CD14-positive monocyte (primary cell): ENCODE results near the gene HOXC12. TPM values are rescaled to one million over a fixed set of nuclear protein-coding genes. Genes with fewer than 3 reads are reported as not detected.
A peak's percentile ranks its signal among the peaks of the same experiment; 100 is the strongest.

Experiments
- DNase-seq, 3 donors: peaks; one replicate each; pipeline ENCODE4 v3.0.0-alpha.2; 2011 to 2022
- H2AFZ ChIP-seq: 2 replicates; pipeline ENCODE4 v1.6.0; 2012; ENCODE audit warnings: mild to moderate bottlenecking, low read depth, low read length, inconsistent platforms; ENCODE audit not compliant: insufficient read depth, poor library complexity, severe bottlenecking
- H3K27ac ChIP-seq, 2 donors: 1 replicate in 1 of 2; 2 replicates in 1 of 2; pipeline ENCODE4 v1.5.1; 2012 to 2013; ENCODE audit warnings: low read length in 2 of 2, control low read depth in 1 of 2, inconsistent platforms in 1 of 2, low read depth in 1 of 2, mild to moderate bottlenecking in 1 of 2
- H3K27me3 ChIP-seq, 2 donors: one replicate each; pipeline versions ENCODE4 v1.6.0 to v1.6.1; 2011 to 2013; ENCODE audit warnings: low read length in 2 of 2; ENCODE audit not compliant: control insufficient read depth in 2 of 2, insufficient read depth in 2 of 2
- H3K36me3 ChIP-seq, 2 donors: replicated peaks in 1 of 2; 1 replicate in 1 of 2; 2 replicates in 1 of 2; pipeline versions ENCODE4 v1.5.1 to v1.6.1; 2012 to 2013; ENCODE audit warnings: low read length in 2 of 2, control low read depth in 1 of 2, inconsistent platforms in 1 of 2, mild to moderate bottlenecking in 1 of 2; ENCODE audit not compliant: insufficient read depth in 2 of 2, control insufficient read depth in 1 of 2
- H3K4me1 ChIP-seq, 2 donors: 1 replicate in 1 of 2; 2 replicates in 1 of 2; pipeline versions ENCODE4 v1.5.1 to v1.6.1; 2012 to 2013; ENCODE audit warnings: low read length in 2 of 2, control low read depth in 1 of 2, inconsistent platforms in 1 of 2, mild to moderate bottlenecking in 1 of 2, moderate library complexity in 1 of 2; ENCODE audit not compliant: insufficient read depth in 2 of 2, control insufficient read depth in 1 of 2
- H3K4me2 ChIP-seq: replicated peaks from 2 replicates; pipeline ENCODE3; 2012; ENCODE audit warnings: low read length, moderate library complexity, mild to moderate bottlenecking; ENCODE audit not compliant: poor library complexity, severe bottlenecking; ENCODE audit errors: extremely low read depth
- H3K4me3 ChIP-seq, 3 experiments: fragments of 200-600 bp in 1 of 3; sonication (generic) in 1 of 3; replicated peaks in 1 of 3; 1 replicate in 2 of 3; 2 replicates in 1 of 3; pipeline ENCODE4 v1.5.1; 2011 to 2013; ENCODE audit warnings: low read length in 3 of 3, mild to moderate bottlenecking in 3 of 3, control low read depth in 2 of 3, low read depth in 2 of 3, inconsistent platforms in 1 of 3, moderate library complexity in 1 of 3
- H3K79me2 ChIP-seq: 2 replicates; pipeline ENCODE4 v1.6.0; 2012; ENCODE audit warnings: mild to moderate bottlenecking, control low read depth, inconsistent platforms, low read length, moderate library complexity; ENCODE audit not compliant: insufficient read depth
- H3K9ac ChIP-seq: 2 replicates; pipeline ENCODE4 v1.6.0; 2017; ENCODE audit warnings: low read length, mild to moderate bottlenecking; ENCODE audit not compliant: insufficient read depth, poor library complexity, severe bottlenecking
- H3K9me3 ChIP-seq, 2 donors: replicated peaks in 1 of 2; 1 replicate in 1 of 2; 2 replicates in 1 of 2; pipeline versions ENCODE4 v1.5.1 to v1.6.1; 2012 to 2013; ENCODE audit warnings: low read length in 2 of 2, control low read depth in 1 of 2; ENCODE audit not compliant: control insufficient read depth in 1 of 2, insufficient read depth in 1 of 2
- H4K20me1 ChIP-seq: 2 replicates; pipeline ENCODE4 v1.6.0; 2012; ENCODE audit warnings: mild to moderate bottlenecking, low read length, control low read depth, moderate library complexity; ENCODE audit not compliant: insufficient read depth
- H3K27ac Mint-ChIP-seq, 7 donors: one replicate each; pipeline ENCODE4 v1.8.0; 2020; ENCODE audit warnings: mild to moderate bottlenecking in 7 of 7, mixed read lengths in 7 of 7, moderate library complexity in 6 of 7, inconsistent platforms in 2 of 7
- H3K27me3 Mint-ChIP-seq, 3 donors: one replicate each; pipeline ENCODE4 v1.8.0; 2021 to 2022; ENCODE audit warnings: low read depth in 3 of 3, mild to moderate bottlenecking in 3 of 3, mixed read lengths in 3 of 3, moderate library complexity in 3 of 3, inconsistent platforms in 1 of 3
- H3K36me3 Mint-ChIP-seq, 2 donors: one replicate each; pipeline ENCODE4 v1.8.0; 2020; ENCODE audit warnings: mixed read lengths in 2 of 2, inconsistent platforms in 1 of 2, mild to moderate bottlenecking in 1 of 2
- H3K4me1 Mint-ChIP-seq: one replicate; pipeline ENCODE4 v1.8.0; 2020; ENCODE audit warnings: mild to moderate bottlenecking, mixed read lengths
- H3K4me3 Mint-ChIP-seq, 2 donors: one replicate each; pipeline ENCODE4 v1.8.0; 2020; ENCODE audit warnings: mild to moderate bottlenecking in 2 of 2, mixed read lengths in 2 of 2, moderate library complexity in 1 of 2
- H3K9me3 Mint-ChIP-seq, 7 donors: one replicate each; pipeline ENCODE4 v1.8.0; 2020 to 2022; ENCODE audit warnings: mixed read lengths in 7 of 7, mild to moderate bottlenecking in 6 of 7, moderate library complexity in 6 of 7, inconsistent platforms in 2 of 7
- WGBS: methylation state at CpG from one replicate; pipeline ENCODE4 v1.1.5; 2013; ENCODE audit warnings: missing lambda C conversion rate; ENCODE audit not compliant: insufficient coverage; 5-methylcytosine and 5-hydroxymethylcytosine counted together
- intact Hi-C, 2 donors: fragments of 100-400 bp; cut with micrococcal nuclease; formaldehyde crosslinking; loops; one replicate each; pipeline versions ENCODE4 v1.15.0 to v1.15.1; 2023
- polyA plus RNA-seq, 3 donors: library from polyadenylated mRNA; depleted of rRNA in 1 of 3; unstranded in 2 of 3; stranded (reverse) in 1 of 3; fragments of 300-500 nt in 2 of 3; fragments of >200 nt in 1 of 3; fragmentation: Illumina TruSeq in 2 of 3; gene quantifications; 1 replicate in 2 of 3; 2 replicates in 1 of 3; pipeline ENCODE4 v1.2.3, GENCODE V29; 2012 to 2021
- TF ChIP-seq, protein P1 (sequence below): fragments of 200-600 bp; IDR thresholded peaks from one replicate; pipeline ENCODE4 v1.8.0; 2022; ENCODE audit warnings: antibody characterized with exemption, mild to moderate bottlenecking

HOXC12 gene
- polyA plus RNA-seq, 3 donors = not detected

DNA sequence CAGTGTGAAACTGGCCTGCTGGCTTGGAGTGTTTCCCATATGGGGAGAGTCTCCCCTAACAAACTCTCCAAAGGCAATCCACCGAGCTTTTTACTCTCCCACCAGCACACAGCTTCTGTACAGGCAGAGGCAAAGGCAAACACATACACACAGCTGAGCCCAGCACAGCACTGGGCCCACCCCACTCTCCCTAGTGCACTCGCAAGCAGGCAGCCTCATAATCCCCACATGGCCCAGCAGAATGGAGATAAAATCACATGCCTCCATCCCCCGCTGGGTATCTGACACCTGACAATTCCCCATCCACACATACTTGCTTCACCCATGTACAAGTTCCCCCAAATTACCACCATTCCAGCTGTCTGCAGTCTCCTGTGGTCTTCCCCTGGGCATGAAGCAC is 3.4 kb downstream of the HOXC12 start:
- no peak overlapping the region for H3K27ac ChIP-seq
- WGBS = 23% methylated on average over 3 of the region's 3 CpGs
- peaks cover 2 to 17% of the 10 kb centered on the region in 2 donors for H3K36me3 Mint-ChIP-seq
- peaks cover 12% of the 10 kb centered on the region for H3K4me1 Mint-ChIP-seq
- intact Hi-C loops = no loop called here
- peaks cover 7 to 80% of the 10 kb centered on the region in 2 donors for H3K9me3 ChIP-seq
- peaks cover 93 to 99% of the 10 kb centered on the region in 2 donors for H3K27me3 ChIP-seq
- no peak for DNase-seq
- H3K9me3 Mint-ChIP-seq = peaks cover 2 to 60% (median 33%) of the 10 kb centered on the region in 7 donors
- H3K4me1 ChIP-seq = no peaks in the 10 kb centered on the region
- peaks cover 93 to 97% (median 95%) of the 10 kb centered on the region in 3 donors for H3K27me3 Mint-ChIP-seq
- no peak overlapping the region for H3K4me3 ChIP-seq
- H3K79me2 ChIP-seq = no peaks in the 10 kb centered on the region
- no peaks in the 10 kb centered on the region for H4K20me1 ChIP-seq
- H3K4me3 Mint-ChIP-seq = peak overlapping the region in 1 of 2 donors; percentile 81
- H3K36me3 ChIP-seq = no peaks in the 10 kb centered on the region
- no peak overlapping the region for H3K27ac Mint-ChIP-seq
- no peak overlapping the region for H2AFZ ChIP-seq
- no peak overlapping the region for H3K4me2 ChIP-seq
- H3K9ac ChIP-seq = no peak overlapping the region
- TF ChIP-seq, protein P1, sequence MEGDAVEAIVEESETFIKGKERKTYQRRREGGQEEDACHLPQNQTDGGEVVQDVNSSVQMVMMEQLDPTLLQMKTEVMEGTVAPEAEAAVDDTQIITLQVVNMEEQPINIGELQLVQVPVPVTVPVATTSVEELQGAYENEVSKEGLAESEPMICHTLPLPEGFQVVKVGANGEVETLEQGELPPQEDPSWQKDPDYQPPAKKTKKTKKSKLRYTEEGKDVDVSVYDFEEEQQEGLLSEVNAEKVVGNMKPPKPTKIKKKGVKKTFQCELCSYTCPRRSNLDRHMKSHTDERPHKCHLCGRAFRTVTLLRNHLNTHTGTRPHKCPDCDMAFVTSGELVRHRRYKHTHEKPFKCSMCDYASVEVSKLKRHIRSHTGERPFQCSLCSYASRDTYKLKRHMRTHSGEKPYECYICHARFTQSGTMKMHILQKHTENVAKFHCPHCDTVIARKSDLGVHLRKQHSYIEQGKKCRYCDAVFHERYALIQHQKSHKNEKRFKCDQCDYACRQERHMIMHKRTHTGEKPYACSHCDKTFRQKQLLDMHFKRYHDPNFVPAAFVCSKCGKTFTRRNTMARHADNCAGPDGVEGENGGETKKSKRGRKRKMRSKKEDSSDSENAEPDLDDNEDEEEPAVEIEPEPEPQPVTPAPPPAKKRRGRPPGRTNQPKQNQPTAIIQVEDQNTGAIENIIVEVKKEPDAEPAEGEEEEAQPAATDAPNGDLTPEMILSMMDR = no peak

DNA sequence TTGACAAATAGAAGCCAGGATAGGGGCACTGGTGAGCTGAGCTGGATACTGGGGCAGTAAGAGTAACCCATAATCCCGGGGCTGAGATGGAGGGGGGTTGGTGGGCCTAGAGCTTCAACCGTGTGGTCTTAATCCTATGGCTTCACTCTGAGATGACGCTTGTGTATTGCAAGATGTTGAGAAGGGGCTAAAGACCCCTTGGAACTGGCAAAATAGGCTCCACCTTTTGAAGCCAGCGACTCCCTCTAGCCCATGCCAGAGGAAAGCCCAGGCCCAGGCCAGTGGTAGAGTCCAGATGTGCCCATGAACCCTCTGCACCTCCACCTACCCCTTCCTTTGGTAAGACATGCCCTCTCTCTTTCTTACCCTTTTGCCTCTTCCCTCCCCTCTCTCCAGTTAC is 4.6 kb downstream of the HOXC12 start:
- H3K27me3 ChIP-seq = peaks cover 93 to 99% of the 10 kb centered on the region in 2 donors
- intact Hi-C loops = no loop called here
- no peak overlapping the region for H3K9ac ChIP-seq
- H3K79me2 ChIP-seq = no peaks in the 10 kb centered on the region
- H3K4me3 ChIP-seq = no peak overlapping the region
- no peak overlapping the region for H3K27ac Mint-ChIP-seq
- TF ChIP-seq, protein P1 = no peak
- H3K4me1 ChIP-seq = no peaks in the 10 kb centered on the region
- H4K20me1 ChIP-seq = no peaks in the 10 kb centered on the region
- H3K4me2 ChIP-seq = no peak overlapping the region
- DNase-seq = no peak
- 14% methylated on average over 2 of the region's 4 CpGs for WGBS
- peak overlapping the region in 1 of 2 donors; percentile 76 for H3K4me3 Mint-ChIP-seq
- no peak overlapping the region for H3K27ac ChIP-seq
- peaks cover 19% of the 10 kb centered on the region for H3K4me1 Mint-ChIP-seq
- H2AFZ ChIP-seq = no peak overlapping the region
- peaks cover 2 to 14% of the 10 kb centered on the region in 2 donors for H3K36me3 Mint-ChIP-seq
- peaks cover 2 to 61% (median 34%) of the 10 kb centered on the region in 7 donors for H3K9me3 Mint-ChIP-seq
- no peaks in the 10 kb centered on the region for H3K36me3 ChIP-seq
- H3K27me3 Mint-ChIP-seq = peaks cover 93 to 97% (median 95%) of the 10 kb centered on the region in 3 donors
- peaks cover 7 to 81% of the 10 kb centered on the region in 2 donors for H3K9me3 ChIP-seq
